NCI-H2029 (cell line): ENCODE data around the gene PDE4D.
"Not testable (repeated sequence)": the region's sequence is repeated elsewhere in the genome, so short reads cannot be mapped to it uniquely, and the experiment has no call there.

Experiments
- DNase-seq: peaks from one replicate; lab custom pipeline; 2025; lab: John Stamatoyannopoulos, UW

Gene PDE4D

GRCh38 chr5:59466271-59466670 lies 427.3 kb downstream of the PDE4D start:
- DNase-seq: no peak

- no peak for DNase-seq
Measured at GRCh38 chr5:59464969-59465368, 428.6 kb downstream of the PDE4D start.

- not testable (repeated sequence) for DNase-seq
Measured at GRCh38 chr5:59463618-59464166, 429.8 kb downstream of the PDE4D start.

GRCh38 chr5:59462956-59463355 lies 430.6 kb downstream of the PDE4D start:
- DNase-seq: no peak

GRCh38 chr5:59460368-59461153 lies 433.0 kb downstream of the PDE4D start:
- DNase-seq: no peak

- no peak for DNase-seq
Measured at GRCh38 chr5:59458966-59459729, 434.4 kb downstream of the PDE4D start.

- DNase-seq: no peak
Measured at GRCh38 chr5:59458321-59458720, 435.2 kb downstream of the PDE4D start.

GRCh38 chr5:59449905-59450644 lies 443.5 kb downstream of the PDE4D start:
- DNase-seq: no peak

- DNase-seq: no peak
Measured at GRCh38 chr5:59446356-59446755, 447.2 kb downstream of the PDE4D start.

- DNase-seq: no peak
Measured at GRCh38 chr5:59445741-59446140, 447.8 kb downstream of the PDE4D start.

- no peak for DNase-seq
Measured at GRCh38 chr5:59439303-59439702, 454.2 kb downstream of the PDE4D start.

- no peak for DNase-seq
Measured at GRCh38 chr5:59437176-59437575, 456.4 kb downstream of the PDE4D start.

GRCh38 chr5:59436364-59437148 lies 457.0 kb downstream of the PDE4D start:
- no peak for DNase-seq

GRCh38 chr5:59433174-59433573 lies 460.4 kb downstream of the PDE4D start:
- no peak for DNase-seq

GRCh38 chr5:59430066-59430685 lies 463.4 kb downstream of the PDE4D start:
- no peak for DNase-seq

GRCh38 chr5:59428391-59428790 lies 465.1 kb downstream of the PDE4D start:
- DNase-seq: no peak

GRCh38 chr5:59424515-59424914 lies 469.0 kb downstream of the PDE4D start:
- no peak for DNase-seq

- DNase-seq: no peak
Measured at GRCh38 chr5:59423021-59423420, 470.5 kb downstream of the PDE4D start.

- DNase-seq: no peak
Measured at GRCh38 chr5:59421986-59422941, 471.3 kb downstream of the PDE4D start.

GRCh38 chr5:59420596-59420995 lies 472.9 kb downstream of the PDE4D start:
- DNase-seq: no peak
